ENCODE measurements around the gene PARVB. TPM values are rescaled to one million over a fixed set of nuclear protein-coding genes. Genes with fewer than 3 reads are reported as not detected.

The PARVB gene
- total and polyA plus RNA-seq, 9 of the 15 experiments (the other 6 are each of a cell fraction or from before 2014, with no cell fraction given): 1.1 to 59.2 (median 29.2) TPM

DNA sequence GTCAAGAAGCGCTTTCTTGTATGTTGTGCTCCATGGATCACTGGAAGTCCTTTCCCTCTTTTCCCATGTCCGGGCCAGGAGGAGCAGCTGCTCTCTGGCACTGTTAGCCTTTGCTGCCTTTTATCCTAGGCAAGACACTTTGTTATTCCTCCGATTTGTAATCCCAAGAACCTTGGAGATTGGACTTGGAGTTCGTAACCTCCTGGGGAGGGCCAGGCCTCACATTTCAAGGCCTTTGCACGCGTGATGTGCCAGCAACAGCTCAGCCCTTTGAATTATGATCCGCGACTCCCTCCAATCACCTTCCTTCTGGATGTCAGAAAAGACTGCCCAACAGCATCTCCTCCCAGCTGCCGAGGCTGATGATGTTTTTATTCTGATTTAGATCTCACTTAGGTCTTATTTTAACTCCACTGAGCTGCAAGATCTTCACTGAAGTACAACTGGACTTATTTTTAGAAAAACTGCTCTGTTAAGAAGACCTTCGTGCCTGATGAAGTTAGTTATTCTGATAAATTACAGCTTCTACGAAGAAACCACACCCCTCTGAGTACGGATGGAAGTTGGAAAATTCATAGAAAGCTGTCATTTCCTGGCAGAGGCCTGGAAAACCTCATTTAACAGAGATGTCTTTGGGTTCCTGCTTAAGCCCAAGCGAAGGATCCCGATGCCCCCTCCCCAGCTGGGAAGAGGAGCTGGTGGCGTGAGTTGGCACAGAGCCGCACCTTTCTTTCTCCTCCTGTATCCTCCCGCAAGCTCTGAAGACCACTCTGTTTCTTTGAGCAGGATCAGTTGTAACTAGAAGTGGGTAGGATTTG, 62.4 kb downstream of the PARVB start (continued):
- TF ChIP-seq, protein P1, sequence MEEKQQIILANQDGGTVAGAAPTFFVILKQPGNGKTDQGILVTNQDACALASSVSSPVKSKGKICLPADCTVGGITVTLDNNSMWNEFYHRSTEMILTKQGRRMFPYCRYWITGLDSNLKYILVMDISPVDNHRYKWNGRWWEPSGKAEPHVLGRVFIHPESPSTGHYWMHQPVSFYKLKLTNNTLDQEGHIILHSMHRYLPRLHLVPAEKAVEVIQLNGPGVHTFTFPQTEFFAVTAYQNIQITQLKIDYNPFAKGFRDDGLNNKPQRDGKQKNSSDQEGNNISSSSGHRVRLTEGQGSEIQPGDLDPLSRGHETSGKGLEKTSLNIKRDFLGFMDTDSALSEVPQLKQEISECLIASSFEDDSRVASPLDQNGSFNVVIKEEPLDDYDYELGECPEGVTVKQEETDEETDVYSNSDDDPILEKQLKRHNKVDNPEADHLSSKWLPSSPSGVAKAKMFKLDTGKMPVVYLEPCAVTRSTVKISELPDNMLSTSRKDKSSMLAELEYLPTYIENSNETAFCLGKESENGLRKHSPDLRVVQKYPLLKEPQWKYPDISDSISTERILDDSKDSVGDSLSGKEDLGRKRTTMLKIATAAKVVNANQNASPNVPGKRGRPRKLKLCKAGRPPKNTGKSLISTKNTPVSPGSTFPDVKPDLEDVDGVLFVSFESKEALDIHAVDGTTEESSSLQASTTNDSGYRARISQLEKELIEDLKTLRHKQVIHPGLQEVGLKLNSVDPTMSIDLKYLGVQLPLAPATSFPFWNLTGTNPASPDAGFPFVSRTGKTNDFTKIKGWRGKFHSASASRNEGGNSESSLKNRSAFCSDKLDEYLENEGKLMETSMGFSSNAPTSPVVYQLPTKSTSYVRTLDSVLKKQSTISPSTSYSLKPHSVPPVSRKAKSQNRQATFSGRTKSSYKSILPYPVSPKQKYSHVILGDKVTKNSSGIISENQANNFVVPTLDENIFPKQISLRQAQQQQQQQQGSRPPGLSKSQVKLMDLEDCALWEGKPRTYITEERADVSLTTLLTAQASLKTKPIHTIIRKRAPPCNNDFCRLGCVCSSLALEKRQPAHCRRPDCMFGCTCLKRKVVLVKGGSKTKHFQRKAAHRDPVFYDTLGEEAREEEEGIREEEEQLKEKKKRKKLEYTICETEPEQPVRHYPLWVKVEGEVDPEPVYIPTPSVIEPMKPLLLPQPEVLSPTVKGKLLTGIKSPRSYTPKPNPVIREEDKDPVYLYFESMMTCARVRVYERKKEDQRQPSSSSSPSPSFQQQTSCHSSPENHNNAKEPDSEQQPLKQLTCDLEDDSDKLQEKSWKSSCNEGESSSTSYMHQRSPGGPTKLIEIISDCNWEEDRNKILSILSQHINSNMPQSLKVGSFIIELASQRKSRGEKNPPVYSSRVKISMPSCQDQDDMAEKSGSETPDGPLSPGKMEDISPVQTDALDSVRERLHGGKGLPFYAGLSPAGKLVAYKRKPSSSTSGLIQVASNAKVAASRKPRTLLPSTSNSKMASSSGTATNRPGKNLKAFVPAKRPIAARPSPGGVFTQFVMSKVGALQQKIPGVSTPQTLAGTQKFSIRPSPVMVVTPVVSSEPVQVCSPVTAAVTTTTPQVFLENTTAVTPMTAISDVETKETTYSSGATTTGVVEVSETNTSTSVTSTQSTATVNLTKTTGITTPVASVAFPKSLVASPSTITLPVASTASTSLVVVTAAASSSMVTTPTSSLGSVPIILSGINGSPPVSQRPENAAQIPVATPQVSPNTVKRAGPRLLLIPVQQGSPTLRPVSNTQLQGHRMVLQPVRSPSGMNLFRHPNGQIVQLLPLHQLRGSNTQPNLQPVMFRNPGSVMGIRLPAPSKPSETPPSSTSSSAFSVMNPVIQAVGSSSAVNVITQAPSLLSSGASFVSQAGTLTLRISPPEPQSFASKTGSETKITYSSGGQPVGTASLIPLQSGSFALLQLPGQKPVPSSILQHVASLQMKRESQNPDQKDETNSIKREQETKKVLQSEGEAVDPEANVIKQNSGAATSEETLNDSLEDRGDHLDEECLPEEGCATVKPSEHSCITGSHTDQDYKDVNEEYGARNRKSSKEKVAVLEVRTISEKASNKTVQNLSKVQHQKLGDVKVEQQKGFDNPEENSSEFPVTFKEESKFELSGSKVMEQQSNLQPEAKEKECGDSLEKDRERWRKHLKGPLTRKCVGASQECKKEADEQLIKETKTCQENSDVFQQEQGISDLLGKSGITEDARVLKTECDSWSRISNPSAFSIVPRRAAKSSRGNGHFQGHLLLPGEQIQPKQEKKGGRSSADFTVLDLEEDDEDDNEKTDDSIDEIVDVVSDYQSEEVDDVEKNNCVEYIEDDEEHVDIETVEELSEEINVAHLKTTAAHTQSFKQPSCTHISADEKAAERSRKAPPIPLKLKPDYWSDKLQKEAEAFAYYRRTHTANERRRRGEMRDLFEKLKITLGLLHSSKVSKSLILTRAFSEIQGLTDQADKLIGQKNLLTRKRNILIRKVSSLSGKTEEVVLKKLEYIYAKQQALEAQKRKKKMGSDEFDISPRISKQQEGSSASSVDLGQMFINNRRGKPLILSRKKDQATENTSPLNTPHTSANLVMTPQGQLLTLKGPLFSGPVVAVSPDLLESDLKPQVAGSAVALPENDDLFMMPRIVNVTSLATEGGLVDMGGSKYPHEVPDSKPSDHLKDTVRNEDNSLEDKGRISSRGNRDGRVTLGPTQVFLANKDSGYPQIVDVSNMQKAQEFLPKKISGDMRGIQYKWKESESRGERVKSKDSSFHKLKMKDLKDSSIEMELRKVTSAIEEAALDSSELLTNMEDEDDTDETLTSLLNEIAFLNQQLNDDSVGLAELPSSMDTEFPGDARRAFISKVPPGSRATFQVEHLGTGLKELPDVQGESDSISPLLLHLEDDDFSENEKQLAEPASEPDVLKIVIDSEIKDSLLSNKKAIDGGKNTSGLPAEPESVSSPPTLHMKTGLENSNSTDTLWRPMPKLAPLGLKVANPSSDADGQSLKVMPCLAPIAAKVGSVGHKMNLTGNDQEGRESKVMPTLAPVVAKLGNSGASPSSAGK (IDR thresholded peaks at IDR 0.05): no peak
- TF ChIP-seq U2AF1 (optimal IDR thresholded peaks at IDR 0.05; ENCODE audit: low read depth, low read length): no peak
- TF ChIP-seq DPF2 (IDR thresholded peaks at IDR 0.05): no peak
- no peak for TF ChIP-seq ZNF3 (CRISPR knock-in tag; IDR thresholded peaks at IDR 0.05)
- TF ChIP-seq C11orf30 (IDR thresholded peaks at IDR 0.05; ENCODE audit: low read depth): no peak
- TF ChIP-seq, protein P2, sequence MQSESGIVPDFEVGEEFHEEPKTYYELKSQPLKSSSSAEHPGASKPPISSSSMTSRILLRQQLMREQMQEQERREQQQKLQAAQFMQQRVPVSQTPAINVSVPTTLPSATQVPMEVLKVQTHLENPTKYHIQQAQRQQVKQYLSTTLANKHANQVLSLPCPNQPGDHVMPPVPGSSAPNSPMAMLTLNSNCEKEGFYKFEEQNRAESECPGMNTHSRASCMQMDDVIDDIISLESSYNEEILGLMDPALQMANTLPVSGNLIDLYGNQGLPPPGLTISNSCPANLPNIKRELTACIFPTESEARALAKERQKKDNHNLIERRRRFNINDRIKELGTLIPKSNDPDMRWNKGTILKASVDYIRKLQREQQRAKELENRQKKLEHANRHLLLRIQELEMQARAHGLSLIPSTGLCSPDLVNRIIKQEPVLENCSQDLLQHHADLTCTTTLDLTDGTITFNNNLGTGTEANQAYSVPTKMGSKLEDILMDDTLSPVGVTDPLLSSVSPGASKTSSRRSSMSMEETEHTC (IDR thresholded peaks at IDR 0.05): no peak
- no peak for TF ChIP-seq SIRT6 (IDR thresholded peaks at IDR 0.05; ENCODE audit: low read depth, low read length)
- no peak for TF ChIP-seq ZNF232 (CRISPR knock-in tag; IDR thresholded peaks at IDR 0.05)
- no peak for TF ChIP-seq TEAD4 (IDR thresholded peaks at IDR 0.05; ENCODE audit: low read length)
- no peak for TF ChIP-seq TEAD4 (CRISPR knock-in tag; IDR thresholded peaks at IDR 0.05; ENCODE audit: borderline replicate concordance)
- TF ChIP-seq TAF1 (IDR thresholded peaks at IDR 0.05; ENCODE audit: control insufficient read depth, extremely low read depth, insufficient read depth, low read length, severe bottlenecking): no peak
- TF ChIP-seq ZNF143 (CRISPR knock-in tag; IDR thresholded peaks at IDR 0.05): no peak
- no peak for TF ChIP-seq PTRF (tag; IDR thresholded peaks at IDR 0.05)
